GM23338 (cell line): ENCODE measurements around the gene TMEM132D.

Experiments
- CREB1 ChIP-seq: fragments of 250-450 bp; sonication (Bioruptor Pico); IDR thresholded peaks from 2 replicates; pipeline ENCODE4 v1.5.0; 2020; ENCODE audit warnings: low read depth, mild to moderate bottlenecking, moderate library complexity
- CTCF ChIP-seq, 2 experiments: fragments of 200-600 bp in 1 of 2; sonication (generic) in 1 of 2; conservative IDR thresholded peaks; 2 replicates each; pipeline versions ENCODE4 v1.5.1 to v1.6.1; 2016 to 2017; ENCODE audit warnings: antibody characterized with exemption in 2 of 2, low read depth in 2 of 2, mild to moderate bottlenecking in 2 of 2, moderate library complexity in 1 of 2
- EZH2 ChIP-seq: fragments of 200-600 bp; sonication (generic); IDR thresholded peaks from one replicate; pipeline ENCODE4 v1.8.0; 2017; ENCODE audit warnings: antibody characterized with exemption, mild to moderate bottlenecking, low read depth; ENCODE audit not compliant: unreplicated experiment
- EZH2phosphoT487 ChIP-seq: fragments of 200-600 bp; sonication (generic); IDR thresholded peaks from one replicate; pipeline ENCODE4 v1.8.1; 2018; ENCODE audit warnings: antibody characterized with exemption; ENCODE audit not compliant: unreplicated experiment
- POLR2AphosphoS5 ChIP-seq: IDR thresholded peaks from 2 replicates; pipeline ENCODE4 v1.6.1; 2016; ENCODE audit warnings: antibody characterized with exemption, low read depth
- REST ChIP-seq: IDR thresholded peaks from one replicate; pipeline ENCODE4 v1.6.1; 2018; ENCODE audit warnings: antibody characterized with exemption; ENCODE audit not compliant: unreplicated experiment

GRCh38 chr12:129585296-129585695 lies 318.5 kb downstream of the TMEM132D start:
- no peak for TF ChIP-seq CTCF (conservative IDR thresholded peaks at IDR 0.05; ENCODE audit: low read depth in 2 of 2)
- TF ChIP-seq REST = no peak
- no peak for TF ChIP-seq POLR2AphosphoS5
- no peak for TF ChIP-seq EZH2
- TF ChIP-seq EZH2phosphoT487 = no peak
- TF ChIP-seq CREB1 (CRISPR knock-in tag) = no peak
